CD4-positive, alpha-beta memory T cell (primary cell): ENCODE measurements around the gene PTCRA. TPM values are rescaled to one million over a fixed set of nuclear protein-coding genes. Genes with fewer than 3 reads are reported as not detected.

Experiments used
- CTCF ChIA-PET: fragments of 350-600 bp; sonication (Branson Sonifier 250); formaldehyde crosslinking; loops from one replicate; lab custom pipeline; 2021; ENCODE audit warnings: inconsistent platforms; ENCODE audit not compliant: partially characterized antibody; lab: Charles Lee
- POLR2A ChIA-PET: fragments of 350-600 bp; sonication (Branson Sonifier 250); formaldehyde crosslinking; loops from one replicate; lab custom pipeline; 2021; ENCODE audit not compliant: partially characterized antibody; lab: Charles Lee
- DNase-seq, 5 donors: peaks; one replicate each; pipeline versions ENCODE4 v3.0.0 to v3.0.0-alpha.2; 2020 to 2022; ENCODE audit warnings: mixed read lengths in 1 of 5
- H3K27ac ChIP-seq: one replicate; pipeline ENCODE4 v1.7.0; 2013; ENCODE audit warnings: low read depth, low read length
- H3K27me3 ChIP-seq: 2 replicates; pipeline ENCODE4 v1.7.0; 2013; ENCODE audit warnings: mild to moderate bottlenecking, low read length, moderate library complexity; ENCODE audit not compliant: insufficient read depth
- H3K36me3 ChIP-seq: 2 replicates; pipeline ENCODE4 v1.7.0; 2013; ENCODE audit warnings: mild to moderate bottlenecking, low read length, moderate library complexity; ENCODE audit not compliant: insufficient read depth
- H3K4me1 ChIP-seq: 2 replicates; pipeline ENCODE4 v1.7.0; 2013; ENCODE audit warnings: mild to moderate bottlenecking, low read length, moderate library complexity; ENCODE audit not compliant: insufficient read depth
- H3K4me3 ChIP-seq, 2 donors: one replicate each; pipeline ENCODE4 v1.7.0; 2013; ENCODE audit warnings: low read length in 2 of 2, mild to moderate bottlenecking in 1 of 2
- H3K9me3 ChIP-seq, 2 donors: one replicate each; pipeline ENCODE4 v1.7.0; 2013; ENCODE audit warnings: low read length in 2 of 2, control low read depth in 1 of 2; ENCODE audit not compliant: control insufficient read depth in 1 of 2
- H3K27ac Mint-ChIP-seq, 7 donors: one replicate each; pipeline ENCODE4 v1.8.0; 2020 to 2021; ENCODE audit warnings: mixed read lengths in 7 of 7, mild to moderate bottlenecking in 6 of 7, inconsistent platforms in 3 of 7, moderate library complexity in 3 of 7
- H3K27me3 Mint-ChIP-seq, 2 donors: one replicate each; pipeline ENCODE4 v1.8.0; 2020 to 2021; ENCODE audit warnings: mixed read lengths in 2 of 2
- H3K36me3 Mint-ChIP-seq, 2 donors: one replicate each; pipeline ENCODE4 v1.8.0; 2020 to 2021; ENCODE audit warnings: mixed read lengths in 2 of 2, inconsistent platforms in 1 of 2, mild to moderate bottlenecking in 1 of 2
- H3K4me1 Mint-ChIP-seq, 4 donors: one replicate each; pipeline ENCODE4 v1.8.0; 2020 to 2021; ENCODE audit warnings: mixed read lengths in 4 of 4, mild to moderate bottlenecking in 1 of 4
- H3K4me3 Mint-ChIP-seq, 8 donors: one replicate each; pipeline ENCODE4 v1.8.0; 2020 to 2021; ENCODE audit warnings: mixed read lengths in 8 of 8, mild to moderate bottlenecking in 7 of 8, moderate library complexity in 6 of 8, inconsistent platforms in 3 of 8
- H3K9me3 Mint-ChIP-seq, 8 donors: one replicate each; pipeline ENCODE4 v1.8.0; 2020 to 2021; ENCODE audit warnings: mixed read lengths in 8 of 8, mild to moderate bottlenecking in 5 of 8, inconsistent platforms in 3 of 8, moderate library complexity in 1 of 8
- intact Hi-C: fragments of 100-400 bp; cut with micrococcal nuclease; formaldehyde crosslinking; loops from one replicate; pipeline ENCODE4 v1.15.1; 2023
- polyA plus RNA-seq, 2 donors: library from polyadenylated mRNA; unstranded; fragments of 300-500 nt; fragmentation: Illumina TruSeq; gene quantifications; one replicate each; pipeline ENCODE4 v1.2.3, GENCODE V29; 2021
- total RNA-seq, 2 experiments: library from RNA; stranded (reverse); gene quantifications; one replicate each; pipeline ENCODE4 v1.2.3, GENCODE V29; 2021

PTCRA gene
- total and polyA plus RNA-seq, 4 experiments from 2014 or later, result not detected

- Histone ChIP-seq H3K27me3 (no peaks in the 10 kb centered on the region), H3K4me1 (peaks cover 11% of the 10 kb centered on the region), H3K4me3 (no peak overlapping the region), H3K36me3 (peaks cover 7% of the 10 kb centered on the region), H3K27ac (no peak overlapping the region), H3K9me3 (no peaks in the 10 kb centered on the region)
- Mint-ChIP-seq H3K27me3 (no peaks in the 10 kb centered on the region), H3K36me3 (peaks cover 23 to 26% of the 10 kb centered on the region in 2 donors), H3K4me3 (peak overlapping the region in 3 of 8 donors; percentile 36 to 57 (median 41)), H3K4me1 (peaks cover 7 to 25% (median 11%) of the 10 kb centered on the region in 4 donors), H3K9me3 (no peaks in the 10 kb centered on the region), H3K27ac (no peak overlapping the region)
- ChIA-PET CTCF (no interaction called here), POLR2A (interaction anchor here (1.6 kb wide), 1 partner anchor 34 kb away, joined by 3 read pairs; the partner anchor contains the start of gene CNPY3)
- DNase-seq, result no peak
- intact Hi-C loops, result loop anchor here (5.0 kb wide), 1 partner anchor 35 kb away; the partner anchor contains the start of gene CNPY3
These were observed 46.8 kb downstream of the PTCRA start for GRCh38 chr6:42962502-42963178.

- Mint-ChIP-seq H3K27ac (no peak overlapping the region), H3K4me1 (peaks cover 7 to 25% (median 11%) of the 10 kb centered on the region in 4 donors), H3K9me3 (no peaks in the 10 kb centered on the region), H3K36me3 (peaks cover 23 to 29% of the 10 kb centered on the region in 2 donors), H3K27me3 (no peaks in the 10 kb centered on the region), H3K4me3 (no peak overlapping the region)
- peaks cover 7% of the 10 kb centered on the region for H3K36me3 ChIP-seq
- H3K9me3 ChIP-seq, result no peaks in the 10 kb centered on the region
- no peaks in the 10 kb centered on the region for H3K27me3 ChIP-seq
- intact Hi-C loops, result loop anchor here (5.0 kb wide), 1 partner anchor 36 kb away; the partner anchor contains the start of gene CNPY3
- H3K27ac ChIP-seq, result no peak overlapping the region
- DNase-seq, result no peak
- no peak overlapping the region for H3K4me3 ChIP-seq
- peaks cover 11% of the 10 kb centered on the region for H3K4me1 ChIP-seq
- POLR2A ChIA-PET, result interaction anchor here (1.3 to 1.7 kb wide), 2 partner anchors 21 to 34 kb away, joined by 6 read pairs; partner anchors contain the start of genes CNPY3 and PPP2R5D
- CTCF ChIA-PET, result interaction anchor here (1.3 to 3.1 kb wide), 2 partner anchors 34 to 180 kb away, joined by 4 to 15 read pairs; partner anchors contain the start of gene CNPY3
These were observed 47.5 kb downstream of the PTCRA start for GRCh38 chr6:42963179-42963854.

GRCh38 chr6:42963855-42964605 is 48.2 kb downstream of the PTCRA start:
- intact Hi-C loops, result loop anchor here (5.0 kb wide), 1 partner anchor 37 kb away; the partner anchor contains the start of gene CNPY3
- no peaks in the 10 kb centered on the region for H3K9me3 ChIP-seq
- no peak overlapping the region for H3K4me3 ChIP-seq
- H3K27me3 ChIP-seq, result no peaks in the 10 kb centered on the region
- CTCF ChIA-PET, result interaction anchor here (0.7 to 3.1 kb wide), 6 partner anchors 11 to 531 kb away, joined by 3 to 15 read pairs (median 4); partner anchors contain the start of genes CNPY3 and PPP2R5D
- H3K27ac Mint-ChIP-seq, result no peak overlapping the region
- H3K27ac ChIP-seq, result no peak overlapping the region
- peaks cover 7 to 27% (median 11%) of the 10 kb centered on the region in 4 donors for H3K4me1 Mint-ChIP-seq
- POLR2A ChIA-PET, result interaction anchor here (1.3 to 1.7 kb wide), 2 partner anchors 20 to 34 kb away, joined by 6 read pairs; partner anchors contain the start of genes CNPY3 and PPP2R5D
- peak in 3 of 5 donors; percentile 28 to 42 (median 37) for DNase-seq
- no peaks in the 10 kb centered on the region for H3K27me3 Mint-ChIP-seq
- H3K9me3 Mint-ChIP-seq, result no peaks in the 10 kb centered on the region
- peaks cover 13% of the 10 kb centered on the region for H3K36me3 ChIP-seq
- H3K4me1 ChIP-seq, result peaks cover 11% of the 10 kb centered on the region
- H3K4me3 Mint-ChIP-seq, result no peak overlapping the region
- H3K36me3 Mint-ChIP-seq, result peaks cover 27 to 33% of the 10 kb centered on the region in 2 donors

GRCh38 chr6:42966571-42966970 is 50.7 kb downstream of the PTCRA start:
- Histone ChIP-seq H3K36me3 (peaks cover 18% of the 10 kb centered on the region), H3K4me3 (no peak overlapping the region), H3K27me3 (no peaks in the 10 kb centered on the region), H3K4me1 (no peaks in the 10 kb centered on the region), H3K9me3 (no peaks in the 10 kb centered on the region), H3K27ac (no peak overlapping the region)
- peak overlapping the region in 2 of 7 donors; percentile 29 to 42 for H3K27ac Mint-ChIP-seq
- ChIA-PET POLR2A (interaction anchor here (2.5 kb wide), 1 partner anchor 13 kb away, joined by 6 read pairs; the partner anchor contains the start of gene PEX6), CTCF (no interaction called here)
- no peak overlapping the region for H3K4me3 Mint-ChIP-seq
- peaks cover 0 to 8% (median 3%) of the 10 kb centered on the region in 4 donors for H3K4me1 Mint-ChIP-seq
- no peaks in the 10 kb centered on the region for H3K27me3 Mint-ChIP-seq
- peaks cover 32 to 36% of the 10 kb centered on the region in 2 donors for H3K36me3 Mint-ChIP-seq
- H3K9me3 Mint-ChIP-seq, result no peaks in the 10 kb centered on the region
- intact Hi-C loops, result no loop called here
- DNase-seq, result no peak

- Mint-ChIP-seq H3K4me3 (no peak overlapping the region), H3K27ac (no peak overlapping the region), H3K4me1 (peaks cover 0 to 6% (median 2%) of the 10 kb centered on the region in 4 donors), H3K27me3 (no peaks in the 10 kb centered on the region), H3K9me3 (no peaks in the 10 kb centered on the region), H3K36me3 (peaks cover 28 to 41% of the 10 kb centered on the region in 2 donors)
- Histone ChIP-seq H3K36me3 (peaks cover 18% of the 10 kb centered on the region), H3K9me3 (no peaks in the 10 kb centered on the region), H3K4me3 (no peak overlapping the region), H3K27ac (no peak overlapping the region), H3K27me3 (no peaks in the 10 kb centered on the region), H3K4me1 (no peaks in the 10 kb centered on the region)
- intact Hi-C loops, result no loop called here
- ChIA-PET CTCF (no interaction called here), POLR2A (interaction anchor here (0.6 to 2.5 kb wide), 2 partner anchors 12 to 70 kb away, joined by 3 to 6 read pairs; partner anchors contain the start of gene PEX6)
- no peak for DNase-seq
These were observed 51.4 kb downstream of the PTCRA start for GRCh38 chr6:42967228-42967627.

GRCh38 chr6:42968126-42968701 is 52.4 kb downstream of the PTCRA start:
- Mint-ChIP-seq H3K36me3 (peaks cover 22 to 38% of the 10 kb centered on the region in 2 donors), H3K4me3 (no peak overlapping the region), H3K9me3 (no peaks in the 10 kb centered on the region), H3K4me1 (peaks cover 0 to 6% (median 2%) of the 10 kb centered on the region in 4 donors), H3K27me3 (no peaks in the 10 kb centered on the region), H3K27ac (no peak overlapping the region)
- Histone ChIP-seq H3K9me3 (no peaks in the 10 kb centered on the region), H3K4me1 (no peaks in the 10 kb centered on the region), H3K27ac (no peak overlapping the region), H3K27me3 (no peaks in the 10 kb centered on the region), H3K4me3 (no peak overlapping the region), H3K36me3 (peaks cover 18% of the 10 kb centered on the region)
- POLR2A ChIA-PET, result interaction anchor here (0.6 to 2.5 kb wide), 3 partner anchors 11 to 71 kb away, joined by 3 to 6 read pairs (median 3); partner anchors contain the start of genes PEX6 and PPP2R5D
- CTCF ChIA-PET, result no interaction called here
- no peak for DNase-seq
- intact Hi-C loops, result no loop called here
